ENCODE data around the gene A3GALT2. TPM values are rescaled to one million over a fixed set of nuclear protein-coding genes. Genes with fewer than 3 reads are reported as not detected.

A3GALT2 gene
- total RNA-seq, 1 donor from 2014 or later, result not detected

DNA sequence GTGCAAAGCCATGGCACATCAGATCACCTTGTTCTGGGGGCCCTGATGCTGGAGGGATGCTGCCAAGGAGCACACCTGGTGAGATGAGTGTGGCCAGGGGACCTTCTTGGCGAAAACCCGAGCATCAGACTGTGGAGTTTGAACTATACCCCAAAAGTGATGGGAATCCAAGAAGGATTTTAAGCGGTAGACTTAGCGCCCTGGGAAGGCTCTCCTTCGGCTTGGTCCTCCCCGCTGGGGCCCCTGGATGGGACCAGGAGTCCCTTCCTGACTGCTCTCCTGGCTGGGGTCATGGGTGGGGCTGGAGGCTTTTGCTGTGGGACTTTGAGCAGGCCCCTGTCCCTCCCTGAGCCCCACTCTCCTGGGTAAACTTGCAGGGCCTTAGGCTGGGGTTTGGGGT lies 54.1 kb downstream of the A3GALT2 start:
- TF ChIP-seq, protein P1, sequence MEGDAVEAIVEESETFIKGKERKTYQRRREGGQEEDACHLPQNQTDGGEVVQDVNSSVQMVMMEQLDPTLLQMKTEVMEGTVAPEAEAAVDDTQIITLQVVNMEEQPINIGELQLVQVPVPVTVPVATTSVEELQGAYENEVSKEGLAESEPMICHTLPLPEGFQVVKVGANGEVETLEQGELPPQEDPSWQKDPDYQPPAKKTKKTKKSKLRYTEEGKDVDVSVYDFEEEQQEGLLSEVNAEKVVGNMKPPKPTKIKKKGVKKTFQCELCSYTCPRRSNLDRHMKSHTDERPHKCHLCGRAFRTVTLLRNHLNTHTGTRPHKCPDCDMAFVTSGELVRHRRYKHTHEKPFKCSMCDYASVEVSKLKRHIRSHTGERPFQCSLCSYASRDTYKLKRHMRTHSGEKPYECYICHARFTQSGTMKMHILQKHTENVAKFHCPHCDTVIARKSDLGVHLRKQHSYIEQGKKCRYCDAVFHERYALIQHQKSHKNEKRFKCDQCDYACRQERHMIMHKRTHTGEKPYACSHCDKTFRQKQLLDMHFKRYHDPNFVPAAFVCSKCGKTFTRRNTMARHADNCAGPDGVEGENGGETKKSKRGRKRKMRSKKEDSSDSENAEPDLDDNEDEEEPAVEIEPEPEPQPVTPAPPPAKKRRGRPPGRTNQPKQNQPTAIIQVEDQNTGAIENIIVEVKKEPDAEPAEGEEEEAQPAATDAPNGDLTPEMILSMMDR (IDR thresholded peaks at IDR 0.05; ENCODE audit: insufficient read depth, low read length, poor library complexity, severe bottlenecking), result no peak
- no peaks in the 10 kb centered on the region for H3K36me3 ChIP-seq (ENCODE audit: control insufficient read depth, insufficient read depth, low read length)
- no peak for DNase-seq (ENCODE audit: low read depth)
- no peak overlapping the region for H3K4me3 ChIP-seq (ENCODE audit: low read depth, low read length)
- no peaks in the 10 kb centered on the region for H3K27me3 ChIP-seq (ENCODE audit: control insufficient read depth, insufficient read depth, low read length)

DNA sequence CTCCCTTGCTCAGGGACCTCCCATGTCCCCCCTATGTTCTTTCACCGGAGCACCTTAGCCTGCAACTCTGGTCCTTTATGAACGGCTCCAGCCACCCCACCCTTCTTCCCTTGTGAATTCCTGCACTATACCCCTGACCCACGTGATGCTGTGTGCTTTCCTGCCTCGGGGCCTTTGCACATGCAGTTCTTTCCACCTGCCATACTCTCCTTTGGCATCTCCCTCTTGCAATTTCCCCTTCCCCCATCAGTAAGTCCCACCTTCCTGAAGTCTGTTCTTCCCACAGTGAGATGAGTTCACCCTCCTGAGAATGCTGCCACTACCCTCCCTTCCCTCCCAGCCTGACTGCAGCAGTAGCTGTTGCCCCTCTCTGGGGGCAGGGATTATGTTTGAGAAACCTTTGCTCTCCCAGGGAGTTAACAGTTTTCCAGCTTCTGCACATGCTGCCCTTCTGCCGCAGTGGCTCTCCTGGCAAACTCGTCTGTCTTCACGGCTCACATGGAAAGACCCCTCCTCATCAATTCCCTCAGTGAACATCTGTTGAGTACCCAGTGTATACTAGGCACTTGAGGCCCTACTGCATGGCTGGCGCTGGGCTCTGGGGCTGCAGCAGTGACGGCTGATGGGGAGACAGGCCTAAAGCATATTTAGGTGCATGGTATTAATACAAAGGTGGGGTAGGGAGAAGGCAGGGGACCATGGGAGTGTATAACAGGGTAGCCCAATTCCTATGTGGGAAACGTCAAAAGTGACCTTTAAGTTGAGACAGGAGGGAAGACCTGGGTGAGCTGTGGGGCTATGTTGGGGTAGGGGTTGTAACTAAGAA lies 54.9 kb downstream of the A3GALT2 start:
- H3K4me3 ChIP-seq (ENCODE audit: low read depth, low read length), result no peak overlapping the region
- H3K36me3 ChIP-seq (ENCODE audit: control insufficient read depth, insufficient read depth, low read length), result no peaks in the 10 kb centered on the region
- no peak for DNase-seq (ENCODE audit: low read depth)
- TF ChIP-seq, protein P1 (IDR thresholded peaks at IDR 0.05; ENCODE audit: insufficient read depth, low read length, poor library complexity, severe bottlenecking), result no peak
- no peaks in the 10 kb centered on the region for H3K27me3 ChIP-seq (ENCODE audit: control insufficient read depth, insufficient read depth, low read length)

- TF ChIP-seq, protein P1 (IDR thresholded peaks at IDR 0.05; ENCODE audit: insufficient read depth, low read length, poor library complexity, severe bottlenecking), result no peak
- no peaks in the 10 kb centered on the region for H3K36me3 ChIP-seq (ENCODE audit: control insufficient read depth, insufficient read depth, low read length)
- no peak for DNase-seq (ENCODE audit: low read depth)
- no peaks in the 10 kb centered on the region for H3K27me3 ChIP-seq (ENCODE audit: control insufficient read depth, insufficient read depth, low read length)
- H3K4me3 ChIP-seq (ENCODE audit: low read depth, low read length), result no peak overlapping the region
Measured at GRCh38 chr1:33263890-33264504, 56.9 kb downstream of the A3GALT2 start.

DNA sequence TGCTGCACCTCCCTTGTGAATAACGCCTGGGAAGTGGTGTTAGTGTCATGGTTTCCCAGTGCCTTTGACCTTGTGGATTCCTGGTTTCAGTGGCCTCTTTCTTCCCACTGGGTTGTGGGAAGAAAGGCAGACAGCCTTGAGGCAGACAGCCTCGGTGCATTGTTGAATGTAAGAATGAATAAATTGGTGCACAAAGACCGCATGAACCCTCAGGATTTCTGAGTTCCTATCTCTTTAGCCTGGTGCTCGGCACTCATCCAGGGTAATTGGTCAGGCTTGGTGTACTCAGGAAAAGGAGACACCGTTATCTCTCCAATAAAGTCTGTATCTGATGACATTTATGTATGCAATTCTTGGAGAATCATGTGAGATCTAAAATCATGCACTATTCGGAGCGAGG lies 59.6 kb downstream of the A3GALT2 start:
- H3K36me3 ChIP-seq (ENCODE audit: control insufficient read depth, insufficient read depth, low read length), result no peaks in the 10 kb centered on the region
- TF ChIP-seq, protein P1 (IDR thresholded peaks at IDR 0.05; ENCODE audit: insufficient read depth, low read length, poor library complexity, severe bottlenecking), result no peak
- DNase-seq (ENCODE audit: low read depth), result no peak
- H3K4me3 ChIP-seq (ENCODE audit: low read depth, low read length), result no peak overlapping the region
- no peaks in the 10 kb centered on the region for H3K27me3 ChIP-seq (ENCODE audit: control insufficient read depth, insufficient read depth, low read length)

DNA sequence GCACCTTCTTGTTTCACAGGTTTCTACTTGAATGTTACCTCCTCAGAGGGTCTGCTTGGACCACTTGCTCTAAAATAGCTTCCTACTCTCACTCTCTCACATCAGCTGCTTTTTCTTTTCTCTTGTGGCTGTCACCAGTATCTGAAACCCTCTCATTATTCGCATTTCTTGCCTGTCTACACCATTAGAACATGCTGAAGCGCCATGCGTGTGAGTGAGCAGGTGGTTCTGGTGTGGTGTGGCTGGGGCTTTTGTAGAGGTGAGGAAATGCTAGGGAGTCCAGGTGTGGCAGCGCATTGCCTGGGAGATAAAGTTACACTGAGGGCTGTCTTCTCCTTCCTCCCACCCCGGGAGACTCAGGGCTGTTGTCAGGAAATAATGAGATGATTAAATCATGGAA lies 60.5 kb downstream of the A3GALT2 start:
- no peak overlapping the region for H3K4me3 ChIP-seq (ENCODE audit: low read depth, low read length)

More for the DNA sequence above, 60.5 kb downstream of the A3GALT2 start:
- no peak for DNase-seq (ENCODE audit: low read depth)
- Histone ChIP-seq H3K27me3 (ENCODE audit: control insufficient read depth, insufficient read depth, low read length) (no peaks in the 10 kb centered on the region), H3K36me3 (ENCODE audit: control insufficient read depth, insufficient read depth, low read length) (no peaks in the 10 kb centered on the region)
- TF ChIP-seq, protein P1 (IDR thresholded peaks at IDR 0.05; ENCODE audit: insufficient read depth, low read length, poor library complexity, severe bottlenecking), result no peak
